Activated CD8-positive, alpha-beta memory T cell treated with anti-CD3 and anti-CD28 coated beads, Interleukin-2, amount 50 U/mL, for 48 hours (primary cell): Measurements from ENCODE around the gene RBM12.
"Not testable (repeated sequence)": the region's sequence is repeated elsewhere in the genome, so short reads cannot be mapped to it uniquely, and the experiment has no call there.

Source experiments
- DNase-seq: peaks from one replicate; pipeline ENCODE4 v3.0.0-alpha.2; 2020

The RBM12 gene

GRCh38 chr20:35664466-35665206 is at the start of gene RBM12, which contains the start of gene CPNE1:
TSS of gene RBM12 (minus strand) at chr20:35664900. CDS start at chr20:35655322, 9,578 bp downstream.
TSS of gene CPNE1 (minus strand) at chr20:35664900. CDS start at chr20:35632923, 31,977 bp downstream.
- DNase-seq, result peak; percentile 96

GRCh38 chr20:35714127-35714526 is 49.4 kb upstream of the RBM12 start:
- DNase-seq, result no peak

- not testable (repeated sequence) for DNase-seq
Measured at GRCh38 chr20:35713120-35713519, 48.4 kb upstream of the RBM12 start.

- no peak for DNase-seq
Measured at GRCh38 chr20:35711588-35712209, 47.0 kb upstream of the RBM12 start.

- no peak for DNase-seq
Measured at GRCh38 chr20:35710884-35711587, 46.3 kb upstream of the RBM12 start.

GRCh38 chr20:35710039-35710438 is 45.3 kb upstream of the RBM12 start:
- no peak for DNase-seq

- DNase-seq, result no peak
Measured at GRCh38 chr20:35709259-35709658, 44.6 kb upstream of the RBM12 start.

- DNase-seq, result no peak
Measured at GRCh38 chr20:35708502-35708901, 43.8 kb upstream of the RBM12 start.

GRCh38 chr20:35706591-35707529 is 42.2 kb upstream of the RBM12 start:
- peak; percentile 45 for DNase-seq

GRCh38 chr20:35705894-35706293 is 41.2 kb upstream of the RBM12 start:
- peak; percentile 48 for DNase-seq

- peak; percentile 30 for DNase-seq
Measured at GRCh38 chr20:35704514-35705261, 40.0 kb upstream of the RBM12 start.

- peak; percentile 35 for DNase-seq
Measured at GRCh38 chr20:35702824-35703695, 38.4 kb upstream of the RBM12 start.

GRCh38 chr20:35702051-35702823 is 37.5 kb upstream of the RBM12 start:
- DNase-seq, result peak; percentile 63

- DNase-seq, result peak; percentile 57
Measured at GRCh38 chr20:35700625-35701148, 36.0 kb upstream of the RBM12 start.

- peak; percentile 29 for DNase-seq
Measured at GRCh38 chr20:35699957-35700624, 35.4 kb upstream of the RBM12 start.

GRCh38 chr20:35699127-35699956 is 34.6 kb upstream of the RBM12 start, which contains the start of the genes NFS1 and ROMO1:
TSS of gene NFS1 (minus strand) at chr20:35699352. CDS start at chr20:35699288, 64 bp downstream.
TSS of gene ROMO1 (plus strand) at chr20:35699405. CDS start at chr20:35699633, 228 bp downstream.
- peak; percentile 94 for DNase-seq

GRCh38 chr20:35698298-35699126 is 33.8 kb upstream of the RBM12 start:
- DNase-seq, result peak; percentile 61
